ENCODE data around the gene HMG20A. TPM values are rescaled to one million over a fixed set of nuclear protein-coding genes. Genes with fewer than 3 reads are reported as not detected.

The HMG20A gene
- total RNA-seq, 1 experiment from 2014 or later: 16.4 TPM

- no peak for DNase-seq (ENCODE audit: low read depth)
Measured at GRCh38 chr15:77426871-77427270, 6.2 kb downstream of the HMG20A start.

GRCh38 chr15:77430213-77430612 lies 9.5 kb downstream of the HMG20A start:
- no peak for DNase-seq (ENCODE audit: low read depth)

- no peak for DNase-seq (ENCODE audit: low read depth)
Measured at GRCh38 chr15:77430652-77431051, 10.0 kb downstream of the HMG20A start.

GRCh38 chr15:77436822-77437221 lies 16.1 kb downstream of the HMG20A start:
- DNase-seq (ENCODE audit: low read depth): no peak

- no peak for DNase-seq (ENCODE audit: low read depth)
Measured at GRCh38 chr15:77437264-77437663, 16.6 kb downstream of the HMG20A start.

GRCh38 chr15:77440378-77440999 lies 19.8 kb downstream of the HMG20A start:
- peak; percentile 41 for DNase-seq (ENCODE audit: low read depth)

- no peak for DNase-seq (ENCODE audit: low read depth)
Measured at GRCh38 chr15:77446840-77447390, 26.2 kb downstream of the HMG20A start.

- DNase-seq (ENCODE audit: low read depth): no peak
Measured at GRCh38 chr15:77454265-77454664, 33.6 kb downstream of the HMG20A start.

GRCh38 chr15:77454951-77455350 lies 34.3 kb downstream of the HMG20A start:
- DNase-seq (ENCODE audit: low read depth): no peak

GRCh38 chr15:77455696-77456321 lies 35.1 kb downstream of the HMG20A start:
- peak; percentile 40 for DNase-seq (ENCODE audit: low read depth)

GRCh38 chr15:77456746-77457145 lies 36.1 kb downstream of the HMG20A start:
- no peak for DNase-seq (ENCODE audit: low read depth)

- peak; percentile 22 for DNase-seq (ENCODE audit: low read depth)
Measured at GRCh38 chr15:77457191-77457904, 36.7 kb downstream of the HMG20A start.

GRCh38 chr15:77457905-77458265 lies 37.2 kb downstream of the HMG20A start:
- peak; percentile 10 for DNase-seq (ENCODE audit: low read depth)

- DNase-seq (ENCODE audit: low read depth): no peak
Measured at GRCh38 chr15:77459031-77459430, 38.3 kb downstream of the HMG20A start.

GRCh38 chr15:77461486-77461885 lies 40.8 kb downstream of the HMG20A start:
- no peak for DNase-seq (ENCODE audit: low read depth)

GRCh38 chr15:77464129-77464865 lies 43.6 kb downstream of the HMG20A start:
- no peak for DNase-seq (ENCODE audit: low read depth)

- DNase-seq (ENCODE audit: low read depth): no peak
Measured at GRCh38 chr15:77466521-77466920, 45.8 kb downstream of the HMG20A start.

GRCh38 chr15:77468896-77469295 lies 48.2 kb downstream of the HMG20A start:
- no peak for DNase-seq (ENCODE audit: low read depth)

- no peak for DNase-seq (ENCODE audit: low read depth)
Measured at GRCh38 chr15:77470235-77470634, 49.5 kb downstream of the HMG20A start.

GRCh38 chr15:77473328-77473727 lies 52.6 kb downstream of the HMG20A start:
- no peak for DNase-seq (ENCODE audit: low read depth)

GRCh38 chr15:77474310-77474988 lies 53.8 kb downstream of the HMG20A start:
- DNase-seq (ENCODE audit: low read depth): no peak

GRCh38 chr15:77475001-77475400 lies 54.3 kb downstream of the HMG20A start:
- DNase-seq (ENCODE audit: low read depth): no peak

Data from Daoy (cell line).